HepG2 (cell line): ENCODE results near the gene MAN2A2. TPM values are rescaled to one million over a fixed set of nuclear protein-coding genes. Genes with fewer than 3 reads are reported as not detected.

ENCODE experiments used
- ATAC-seq: fragments of 200-7000 bp; cut with Tn5 transposase; 3 replicates; pipeline ENCODE4 v1.9.1; 2020; ENCODE audit warnings: mild to moderate bottlenecking, moderate library complexity
- BruUV-seq: library from RNA; stranded (reverse); fragments of 400-500 nt; replicated peaks from 2 replicates; lab custom pipeline; 2021; lab: Mats Ljungman, UMichigan
- CTCF ChIA-PET: fragments of 300-600 bp; formaldehyde crosslinking; extraction: SDS; loops from one replicate; lab custom pipeline; 2021; ENCODE audit warnings: low total read pairs, inconsistent platforms, low intra/inter-chr PET ratio; lab: Yijun Ruan, JAX
- POLR2A ChIA-PET: fragments of 350-600 bp; sonication (Branson Sonifier 250); formaldehyde crosslinking; loops from one replicate; lab custom pipeline; 2020; ENCODE audit warnings: antibody characterized with exemption, inconsistent platforms; lab: Yijun Ruan, JAX
- DNase-seq: peaks from one replicate; pipeline ENCODE4 v3.0.0-alpha.2; 2015; ENCODE audit warnings: low spot score
- FAIRE-seq: peaks from 3 replicates; lab custom pipeline; 2011; peaks lifted over from hg19 to GRCh38; lab: Jason Lieb, UNC
- H2AFZ ChIP-seq: one replicate; pipeline ENCODE4 v1.6.1; 2011; ENCODE audit warnings: low read length, inconsistent platforms
- H3K27ac ChIP-seq: fragments of 300-600 bp; 3 replicates; pipeline ENCODE4 v1.8.0; 2011; ENCODE audit warnings: mixed run types, mild to moderate bottlenecking, mixed read lengths, low read length, inconsistent platforms; ENCODE audit not compliant: insufficient read depth; ENCODE audit errors: extremely low read length
- H3K27me3 ChIP-seq, 2 experiments: fragments of 200-600 bp in 1 of 2; 2 replicates in 1 of 2; 3 replicates in 1 of 2; pipeline versions ENCODE4 v1.6.0 to v1.8.0; 2011; ENCODE audit warnings: low read length in 2 of 2, mild to moderate bottlenecking in 2 of 2, moderate library complexity in 2 of 2, inconsistent platforms in 1 of 2; ENCODE audit not compliant: insufficient read depth in 2 of 2, control insufficient read depth in 1 of 2
- H3K36me3 ChIP-seq, 2 experiments: fragments of 200-600 bp in 1 of 2; replicated peaks in 1 of 2; 2 replicates in 1 of 2; 3 replicates in 1 of 2; pipeline versions ENCODE4 v1.5.1 to v1.8.0; 2011; ENCODE audit warnings: low read length in 2 of 2, inconsistent platforms in 1 of 2; ENCODE audit not compliant: insufficient read depth in 2 of 2, control insufficient read depth in 1 of 2
- H3K4me1 ChIP-seq: 2 replicates; pipeline ENCODE4 v1.5.1; 2012; ENCODE audit warnings: low read length, inconsistent platforms; ENCODE audit not compliant: insufficient read depth
- H3K4me2 ChIP-seq: 2 replicates; pipeline ENCODE4 v1.6.0; 2011; ENCODE audit warnings: low read depth, low read length, inconsistent platforms
- H3K4me3 ChIP-seq, 3 experiments: fragments of 200-600 bp in 1 of 3; sonication (generic), shearing (Covaris generic) in 1 of 3; replicated peaks in 1 of 3; 2 replicates each; pipeline ENCODE4 v1.5.1; 2011 to 2016; ENCODE audit warnings: low read length in 3 of 3, inconsistent platforms in 2 of 3, low read depth in 2 of 3, mild to moderate bottlenecking in 2 of 3, control low read depth in 1 of 3, mixed read lengths in 1 of 3; ENCODE audit not compliant: insufficient read depth in 1 of 3
- H3K79me2 ChIP-seq: one replicate; pipeline ENCODE4 v1.6.1; 2011; ENCODE audit warnings: low read length, inconsistent platforms; ENCODE audit not compliant: insufficient read depth
- H3K9ac ChIP-seq: 2 replicates; pipeline ENCODE4 v1.6.0; 2011; ENCODE audit warnings: mild to moderate bottlenecking, low read depth, low read length, inconsistent platforms; ENCODE audit not compliant: insufficient read depth
- H3K9me3 ChIP-seq: 2 replicates; pipeline ENCODE4 v1.5.1; 2012; ENCODE audit warnings: mild to moderate bottlenecking, low read length
- H4K20me1 ChIP-seq: 2 replicates; pipeline ENCODE4 v1.6.0; 2011; ENCODE audit warnings: inconsistent platforms, mild to moderate bottlenecking, low read length, moderate library complexity; ENCODE audit not compliant: insufficient read depth
- ATRX ChIP-seq: sonication (generic); formaldehyde crosslinking; IDR thresholded peaks from 2 replicates; pipeline ENCODE4 v1.4.0; 2020; ENCODE audit warnings: missing genetic modification reagents, borderline replicate concordance
- NFRKB ChIP-seq: fragments of 450-650 bp; IDR thresholded peaks from 2 replicates; pipeline ENCODE4 v1.6.1; 2017
- SOX13 ChIP-seq, 3 experiments: fragments of 450-650 bp in 1 of 3; sonication (generic) in 1 of 3; formaldehyde crosslinking in 1 of 3; IDR thresholded peaks in 2 of 3; conservative IDR thresholded peaks in 1 of 3; 2 replicates each; pipeline versions ENCODE4 v1.5.0 to v1.6.1; 2016 to 2020; ENCODE audit warnings: antibody characterized with exemption in 1 of 3, mild to moderate bottlenecking in 1 of 3, missing compliant biosample characterization in 1 of 3, missing genetic modification reagents in 1 of 3, moderate library complexity in 1 of 3
- SRSF4 ChIP-seq: fragments of 200-400 bp; formaldehyde crosslinking; IDR thresholded peaks from one replicate; pipeline ENCODE4 v1.6.1; 2018; ENCODE audit warnings: mild to moderate bottlenecking, low read depth, low read length, moderate library complexity; ENCODE audit not compliant: poor library complexity, severe bottlenecking
- ZNF569 ChIP-seq: sonication (generic); formaldehyde crosslinking; IDR thresholded peaks from 2 replicates; pipeline ENCODE4 v1.5.0; 2020; ENCODE audit warnings: mild to moderate bottlenecking, missing genetic modification reagents, moderate library complexity, borderline replicate concordance
- ZNF747 ChIP-seq: sonication (generic); formaldehyde crosslinking; IDR thresholded peaks from 2 replicates; pipeline ENCODE4 v1.8.1; 2023; ENCODE audit warnings: missing genetic modification reagents, mild to moderate bottlenecking, borderline replicate concordance
- WGBS: methylation state at CpG from one replicate; pipeline ENCODE4 v1.1.6; 2017; ENCODE audit warnings: low lambda C conversion rate; 5-methylcytosine and 5-hydroxymethylcytosine counted together
- in situ Hi-C: cut with HindIII; loops from 2 replicates; pipeline ENCODE4 v1.10.0; 2017; ENCODE audit warnings: low pct_unique_long_range_greater_than_20kb; ENCODE audit not compliant: extremely low pct_ligation_motif_present
- intact Hi-C: fragments of 100-400 bp; cut with micrococcal nuclease; formaldehyde crosslinking; loops from one replicate; pipeline ENCODE4 v1.10.0; 2022; ENCODE audit not compliant: unreplicated experiment
- polyA plus RNA-seq, 8 experiments: library from polyadenylated mRNA; depleted of rRNA in 3 of 8; stranded (reverse) in 7 of 8; unstranded in 1 of 8; fragments of >200 nt; fragmentation: Illumina TruSeq in 4 of 8; extraction: Trizol in 4 of 8; gene quantifications; 2 replicates each; pipeline versions ENCODE4 v1.2.1 to v1.2.3, GENCODE V29; 2011 to 2016; ENCODE audit warnings: low read depth in 4 of 8, missing spikeins in 1 of 8, mixed read lengths in 1 of 8; ENCODE audit not compliant: insufficient read depth in 1 of 8
- total RNA-seq, 5 experiments: library from RNA; depleted of rRNA; stranded (reverse); fragments of >200 nt; fragmentation: Illumina TruSeq; extraction: Trizol; gene quantifications; 2 replicates each; pipeline ENCODE4 v1.2.3, GENCODE V29; 2016; ENCODE audit warnings: low read depth in 1 of 5
- TF ChIP-seq, protein P1 (sequence below), 2 experiments: sonication (generic) in 1 of 2; formaldehyde crosslinking in 1 of 2; IDR thresholded peaks; 2 replicates each; pipeline versions ENCODE4 v1.6.1 to v1.9.0; 2014 to 2022; ENCODE audit warnings: antibody characterized with exemption in 1 of 2, borderline replicate concordance in 1 of 2, inconsistent platforms in 1 of 2, low read depth in 1 of 2, missing genetic modification reagents in 1 of 2

The MAN2A2 gene
- total and polyA plus RNA-seq, 2 of the 13 experiments (the other 11 are each of a cell fraction or from before 2014, with no cell fraction given) = 17.5 to 51.5 TPM

DNA sequence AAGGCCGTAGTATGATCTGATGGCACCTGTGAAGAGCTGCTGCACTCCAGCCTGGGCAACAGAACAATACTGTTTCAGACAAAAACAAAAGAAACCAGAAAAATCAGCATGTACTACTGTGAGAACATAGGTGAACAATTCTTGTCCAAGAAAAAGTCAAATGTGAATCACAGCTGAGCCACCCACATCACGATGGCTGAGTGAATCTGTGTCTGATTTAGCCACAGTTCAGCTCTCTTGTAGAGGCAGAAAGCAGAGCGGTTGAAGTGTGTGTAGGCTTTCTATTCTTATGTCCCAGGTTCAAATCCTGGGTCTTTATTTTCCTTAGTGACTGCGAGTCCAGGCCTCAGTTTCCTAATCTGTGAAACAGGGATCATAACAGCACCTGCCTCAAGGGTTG, 39.1 kb upstream of the MAN2A2 start:
- DNase-seq (no peak), ATAC-seq (no peak), FAIRE-seq (no peak)
- intact Hi-C loops (no loop called here), in situ Hi-C loops (no loop called here)
- CTCF ChIA-PET = no interaction called here
- no peaks in the 10 kb centered on the region for H3K36me3 ChIP-seq
- 46% methylated on average over 4 of the region's 4 CpGs for WGBS
- H3K79me2 ChIP-seq = no peaks in the 10 kb centered on the region
- H3K4me3 ChIP-seq = no peak overlapping the region
- no peak overlapping the region for H2AFZ ChIP-seq
- peaks cover 0 to 44% of the 10 kb centered on the region in 2 experiments; a peak in 4 of 5 replicates for H3K27me3 ChIP-seq
- no peak overlapping the region for H3K9ac ChIP-seq
- no TSS peak for BruUV-seq
- POLR2A ChIA-PET = interaction anchor here (1.7 to 3.3 kb wide), 2 partner anchors 10 to 21 kb away, joined by 6 to 17 read pairs; no protein-coding TSS in a partner anchor
- no peak overlapping the region for H3K27ac ChIP-seq
- TF ChIP-seq ZNF569 (CRISPR knock-in tag) = no peak
- TF ChIP-seq, protein P1, sequence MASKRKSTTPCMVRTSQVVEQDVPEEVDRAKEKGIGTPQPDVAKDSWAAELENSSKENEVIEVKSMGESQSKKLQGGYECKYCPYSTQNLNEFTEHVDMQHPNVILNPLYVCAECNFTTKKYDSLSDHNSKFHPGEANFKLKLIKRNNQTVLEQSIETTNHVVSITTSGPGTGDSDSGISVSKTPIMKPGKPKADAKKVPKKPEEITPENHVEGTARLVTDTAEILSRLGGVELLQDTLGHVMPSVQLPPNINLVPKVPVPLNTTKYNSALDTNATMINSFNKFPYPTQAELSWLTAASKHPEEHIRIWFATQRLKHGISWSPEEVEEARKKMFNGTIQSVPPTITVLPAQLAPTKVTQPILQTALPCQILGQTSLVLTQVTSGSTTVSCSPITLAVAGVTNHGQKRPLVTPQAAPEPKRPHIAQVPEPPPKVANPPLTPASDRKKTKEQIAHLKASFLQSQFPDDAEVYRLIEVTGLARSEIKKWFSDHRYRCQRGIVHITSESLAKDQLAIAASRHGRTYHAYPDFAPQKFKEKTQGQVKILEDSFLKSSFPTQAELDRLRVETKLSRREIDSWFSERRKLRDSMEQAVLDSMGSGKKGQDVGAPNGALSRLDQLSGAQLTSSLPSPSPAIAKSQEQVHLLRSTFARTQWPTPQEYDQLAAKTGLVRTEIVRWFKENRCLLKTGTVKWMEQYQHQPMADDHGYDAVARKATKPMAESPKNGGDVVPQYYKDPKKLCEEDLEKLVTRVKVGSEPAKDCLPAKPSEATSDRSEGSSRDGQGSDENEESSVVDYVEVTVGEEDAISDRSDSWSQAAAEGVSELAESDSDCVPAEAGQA (IDR thresholded peaks at IDR 0.05; ENCODE audit: low read depth) = no peak
- TF ChIP-seq, protein P1 (CRISPR knock-in tag; IDR thresholded peaks at IDR 0.05; ENCODE audit: borderline replicate concordance) = no peak
- TF ChIP-seq ATRX (CRISPR knock-in tag) = no peak
- TF ChIP-seq SRSF4 = no peak
- no peak for TF ChIP-seq SOX13 (IDR thresholded peaks at IDR 0.05)
- no peak for TF ChIP-seq SOX13 (CRISPR knock-in tag; conservative IDR thresholded peaks at IDR 0.05 in 1 of 2, IDR thresholded peaks at IDR 0.05 in 1 of 2)
- TF ChIP-seq ZNF747 (CRISPR knock-in tag) = no peak
- no peak for TF ChIP-seq NFRKB
- peaks cover 81% of the 10 kb centered on the region for H3K4me1 ChIP-seq
- H3K9me3 ChIP-seq = no peaks in the 10 kb centered on the region
- no peak overlapping the region for H3K4me2 ChIP-seq
- 0 out of 2 replicates have a peak, but pooled peaks cover 2% of the 10 kb centered on the region for H4K20me1 ChIP-seq
